Upper lobe of left lung (tissue), 6 donors: ENCODE results near the gene MTMR12. TPM values are rescaled to one million over a fixed set of nuclear protein-coding genes. Genes with fewer than 3 reads are reported as not detected.

Experiments
- ATAC-seq, 2 donors: fragments of 200-7000 bp; cut with Tn5 transposase; one replicate each; pipeline ENCODE4 v1.9.1; 2022; ENCODE audit warnings: mild to moderate bottlenecking in 2 of 2, moderate library complexity in 2 of 2; ENCODE audit not compliant: low FRiP score in 2 of 2
- DNase-seq, 2 donors: peaks; one replicate each; pipeline ENCODE4 v3.0.0-alpha.2; 2019 to 2020
- H3K27ac ChIP-seq, 4 donors: fragments of 200-600 bp; sonication (generic); one replicate each; pipeline ENCODE4 v1.5.1; 2016 to 2019
- H3K27me3 ChIP-seq, 4 donors: fragments of 200-600 bp; sonication (generic); one replicate each; pipeline ENCODE4 v1.5.1; 2017 to 2019
- H3K36me3 ChIP-seq, 4 donors: fragments of 200-600 bp; sonication (generic); one replicate each; pipeline ENCODE4 v1.5.1; 2016 to 2019
- H3K4me1 ChIP-seq, 4 donors: fragments of 200-600 bp; sonication (generic); one replicate each; pipeline ENCODE4 v1.5.1; 2018 to 2019
- H3K4me3 ChIP-seq, 4 donors: fragments of 200-600 bp; sonication (generic); one replicate each; pipeline ENCODE4 v1.5.1; 2017 to 2019; ENCODE audit warnings: mild to moderate bottlenecking in 2 of 4, moderate library complexity in 1 of 4
- H3K9me3 ChIP-seq, 4 donors: fragments of 200-600 bp; sonication (generic); one replicate each; pipeline ENCODE4 v1.5.1; 2018 to 2019
- EP300 ChIP-seq, 4 donors: sonication (generic); formaldehyde crosslinking; IDR thresholded peaks; one replicate each; pipeline ENCODE4 v1.5.1; 2017; ENCODE audit warnings: antibody characterized with exemption in 4 of 4, control low read depth in 2 of 4
- POLR2A ChIP-seq, 4 donors: fragments of 450-650 bp; IDR thresholded peaks; one replicate each; pipeline ENCODE4 v1.5.1; 2016 to 2017; ENCODE audit warnings: antibody characterized with exemption in 4 of 4, mild to moderate bottlenecking in 2 of 4
- POLR2AphosphoS5 ChIP-seq, 2 donors: sonication (generic); formaldehyde crosslinking; IDR thresholded peaks; one replicate each; pipeline ENCODE4 v1.5.1; 2017; ENCODE audit warnings: antibody characterized with exemption in 2 of 2
- WGBS, 2 donors: methylation state at CpG; one replicate each; pipeline ENCODE4 v1.1.5; 2017 to 2018; 5-methylcytosine and 5-hydroxymethylcytosine counted together
- total RNA-seq, 6 donors: library from RNA; depleted of rRNA in 4 of 6; stranded (reverse); fragments of >200 nt in 4 of 6; gene quantifications; one replicate each; pipeline versions ENCODE4 v1.1.0 to v1.2.1, GENCODE V29; 2016 to 2021
- TF ChIP-seq, protein P1 (sequence below), 6 experiments: fragments of 450-650 bp in 4 of 6; fragments of 200-600 bp in 2 of 6; sonication (generic) in 2 of 6; IDR thresholded peaks; one replicate each; pipeline ENCODE4 v1.5.1; 2016 to 2019; ENCODE audit warnings: antibody characterized with exemption in 6 of 6
- donor health status: DM: no; HTN: no; CAD: no; lungs with moderate emphysema.
- donor health status: DM: no; HTN: yes; CAD: no; lungs with severe emphysema.

Gene MTMR12
- total RNA-seq, 6 donors from 2014 or later = 27.2 to 50.8 (median 35.5) TPM

DNA sequence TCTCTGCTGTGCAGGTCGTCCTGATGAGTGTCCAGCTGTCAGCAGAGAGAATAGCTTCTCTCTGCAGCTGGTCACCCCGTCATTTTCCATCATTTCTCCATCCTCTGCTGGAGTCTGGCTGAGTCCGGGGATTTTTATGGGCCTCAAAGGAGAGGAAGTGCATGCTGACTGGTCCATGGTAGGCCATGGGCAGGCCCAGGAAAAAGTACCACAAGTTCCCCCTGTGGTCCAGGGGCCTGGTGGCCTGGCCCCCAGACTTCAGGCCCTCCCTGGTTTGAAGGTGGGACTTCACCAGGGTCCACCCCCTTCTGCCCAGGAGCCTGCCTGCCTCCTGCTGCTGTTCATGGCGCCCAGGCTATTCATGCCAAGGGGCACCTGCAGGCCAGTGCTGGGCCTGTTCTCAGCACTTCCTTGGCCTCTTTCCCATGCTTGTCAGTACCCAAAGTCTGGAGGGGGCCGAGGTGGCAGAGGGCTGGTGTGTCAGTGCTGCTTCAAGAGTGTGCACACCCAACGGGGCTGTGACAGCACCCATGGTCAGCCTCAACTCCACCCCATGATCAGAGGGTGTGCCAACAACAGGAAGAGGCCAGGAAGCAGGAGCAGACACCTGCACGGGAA is 7.3 kb upstream of the MTMR12 start:
- TF ChIP-seq POLR2A (IDR thresholded peaks at IDR 0.05) = no peak
- TF ChIP-seq POLR2AphosphoS5 (IDR thresholded peaks at IDR 0.05) = no peak
- TF ChIP-seq, protein P1, sequence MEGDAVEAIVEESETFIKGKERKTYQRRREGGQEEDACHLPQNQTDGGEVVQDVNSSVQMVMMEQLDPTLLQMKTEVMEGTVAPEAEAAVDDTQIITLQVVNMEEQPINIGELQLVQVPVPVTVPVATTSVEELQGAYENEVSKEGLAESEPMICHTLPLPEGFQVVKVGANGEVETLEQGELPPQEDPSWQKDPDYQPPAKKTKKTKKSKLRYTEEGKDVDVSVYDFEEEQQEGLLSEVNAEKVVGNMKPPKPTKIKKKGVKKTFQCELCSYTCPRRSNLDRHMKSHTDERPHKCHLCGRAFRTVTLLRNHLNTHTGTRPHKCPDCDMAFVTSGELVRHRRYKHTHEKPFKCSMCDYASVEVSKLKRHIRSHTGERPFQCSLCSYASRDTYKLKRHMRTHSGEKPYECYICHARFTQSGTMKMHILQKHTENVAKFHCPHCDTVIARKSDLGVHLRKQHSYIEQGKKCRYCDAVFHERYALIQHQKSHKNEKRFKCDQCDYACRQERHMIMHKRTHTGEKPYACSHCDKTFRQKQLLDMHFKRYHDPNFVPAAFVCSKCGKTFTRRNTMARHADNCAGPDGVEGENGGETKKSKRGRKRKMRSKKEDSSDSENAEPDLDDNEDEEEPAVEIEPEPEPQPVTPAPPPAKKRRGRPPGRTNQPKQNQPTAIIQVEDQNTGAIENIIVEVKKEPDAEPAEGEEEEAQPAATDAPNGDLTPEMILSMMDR (IDR thresholded peaks at IDR 0.05) = no peak
- no peak for ATAC-seq
- WGBS, 2 donors = 74 to 76% methylated on average over 7 of the region's 7 CpGs
- Histone ChIP-seq H3K9me3 (peaks cover 0 to 7% (median 4%) of the 10 kb centered on the region in 4 donors), H3K36me3 (no peaks in the 10 kb centered on the region), H3K4me1 (no peaks in the 10 kb centered on the region), H3K27ac (no peak overlapping the region), H3K4me3 (no peak overlapping the region), H3K27me3 (no peaks in the 10 kb centered on the region)
- no peak for DNase-seq

DNA sequence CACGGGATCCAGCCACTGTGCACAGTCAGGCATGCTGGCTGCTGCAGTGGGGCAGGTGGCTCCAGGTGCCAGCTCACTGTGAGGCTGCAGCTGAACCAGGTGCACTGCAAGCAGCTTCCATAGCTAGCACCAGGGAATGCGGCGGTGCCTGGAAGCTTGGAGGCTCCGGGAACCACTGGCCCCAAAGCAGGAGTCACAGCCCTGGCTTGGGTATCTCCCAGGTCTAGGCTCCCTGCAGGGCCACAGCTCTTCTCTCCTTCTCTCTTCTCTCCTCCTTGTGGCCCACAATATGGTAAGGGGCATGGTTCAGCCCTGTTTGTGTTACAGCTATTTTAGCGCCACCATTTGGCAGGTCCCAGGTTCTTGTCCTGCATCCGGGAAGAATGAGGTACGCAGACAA is 6.7 kb upstream of the MTMR12 start:
- no peaks in the 10 kb centered on the region for H3K27me3 ChIP-seq
- no peak for TF ChIP-seq POLR2A (IDR thresholded peaks at IDR 0.05)
- TF ChIP-seq POLR2AphosphoS5 (IDR thresholded peaks at IDR 0.05) = no peak
- TF ChIP-seq, protein P1 (IDR thresholded peaks at IDR 0.05) = no peak
- no peak for TF ChIP-seq EP300 (IDR thresholded peaks at IDR 0.05)
- ATAC-seq (no peak), DNase-seq (no peak)
- no peaks in the 10 kb centered on the region for H3K36me3 ChIP-seq
- 75% methylated on average over 5 to 7 of the region's 7 CpGs for WGBS, 2 donors
- peaks cover 0 to 1% (median 0%) of the 10 kb centered on the region in 4 donors for H3K4me1 ChIP-seq
- H3K4me3 ChIP-seq = no peak overlapping the region
- no peak overlapping the region for H3K27ac ChIP-seq
- peaks cover 0 to 7% (median 4%) of the 10 kb centered on the region in 4 donors for H3K9me3 ChIP-seq

DNA sequence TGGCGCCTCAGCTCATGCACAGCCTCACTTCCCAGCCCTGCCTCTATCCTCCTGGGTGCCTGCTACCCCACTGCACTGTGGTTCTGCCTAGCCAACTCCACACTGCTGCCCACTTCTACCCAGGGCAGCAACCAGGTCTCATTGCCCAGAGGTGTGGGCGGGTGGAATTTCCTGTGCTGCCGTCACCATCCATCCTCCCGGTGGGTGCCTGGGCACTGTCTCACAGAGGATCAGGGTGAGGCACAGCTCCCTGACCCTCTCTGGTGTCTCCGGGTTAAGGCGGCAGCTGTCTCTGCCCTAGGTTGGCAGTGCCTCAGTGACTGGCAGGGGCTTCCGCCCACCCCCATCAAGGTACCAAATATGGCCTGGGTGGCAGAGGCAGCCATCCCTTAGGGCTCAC is 4.3 kb upstream of the MTMR12 start:
- H3K27me3 ChIP-seq = no peaks in the 10 kb centered on the region
- no peaks in the 10 kb centered on the region for H3K36me3 ChIP-seq
- peaks cover 0 to 12% (median 2%) of the 10 kb centered on the region in 4 donors for H3K4me1 ChIP-seq
- peaks cover 0 to 7% (median 4%) of the 10 kb centered on the region in 4 donors for H3K9me3 ChIP-seq
- 87 to 88% methylated on average over 7 of the region's 7 CpGs for WGBS, 2 donors
- no peak overlapping the region for H3K4me3 ChIP-seq
- no peak for TF ChIP-seq POLR2A (IDR thresholded peaks at IDR 0.05)
- TF ChIP-seq, protein P1 (IDR thresholded peaks at IDR 0.05) = no peak
- no peak for TF ChIP-seq EP300 (IDR thresholded peaks at IDR 0.05)
- H3K27ac ChIP-seq = no peak overlapping the region
- ATAC-seq = no peak
- DNase-seq = no peak

DNA sequence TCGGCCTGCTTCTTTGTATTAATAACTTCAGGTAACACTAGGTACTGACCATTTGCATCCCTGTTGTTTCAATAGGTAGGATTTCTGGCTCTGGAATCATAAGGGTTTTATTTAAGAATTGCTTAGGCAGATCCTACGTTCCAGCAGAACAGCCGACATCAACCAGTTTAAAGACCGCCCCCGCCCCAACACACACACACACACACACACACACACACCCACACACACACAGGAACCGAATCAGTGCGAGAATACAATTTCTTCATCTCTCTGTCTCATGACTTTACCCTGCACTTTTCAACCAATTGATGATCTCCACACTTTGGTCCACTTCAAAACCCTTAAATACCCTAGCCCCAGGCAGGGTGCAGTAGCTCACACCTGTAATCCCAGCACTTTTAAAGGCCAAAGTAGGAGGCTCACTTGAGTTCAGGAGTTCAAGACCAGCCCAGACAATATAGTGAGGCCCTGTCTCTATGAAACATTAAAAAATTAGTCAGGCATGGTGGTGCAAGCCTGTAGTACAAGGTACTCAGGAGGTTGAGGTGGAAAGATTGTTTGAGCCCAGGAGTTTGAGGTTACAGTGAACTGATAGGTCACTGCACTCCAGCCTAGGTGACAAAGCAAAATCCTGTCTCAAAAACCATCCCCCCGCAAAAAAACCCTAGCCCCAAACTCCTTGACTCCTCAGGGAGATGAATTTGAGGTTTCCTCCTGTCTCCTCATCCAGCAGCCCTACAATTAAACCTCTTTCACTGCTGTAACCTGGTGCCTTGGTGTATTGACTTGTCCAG is 2.7 kb upstream of the MTMR12 start:
- Histone ChIP-seq H3K27ac (no peak overlapping the region), H3K9me3 (no peaks in the 10 kb centered on the region), H3K4me1 (peaks cover 14 to 28% (median 16%) of the 10 kb centered on the region in 4 donors), H3K36me3 (no peaks in the 10 kb centered on the region), H3K4me3 (no peak overlapping the region), H3K27me3 (no peaks in the 10 kb centered on the region)
- no peak for ATAC-seq
- TF ChIP-seq POLR2AphosphoS5 (IDR thresholded peaks at IDR 0.05) = no peak
- TF ChIP-seq, protein P1 (IDR thresholded peaks at IDR 0.05) = no peak
- no peak for TF ChIP-seq EP300 (IDR thresholded peaks at IDR 0.05)
- no peak for TF ChIP-seq POLR2A (IDR thresholded peaks at IDR 0.05)
- DNase-seq = no peak
- 67 to 76% methylated on average over 8 of the region's 8 CpGs for WGBS, 2 donors
